HEK293 (cell line): Measurements from ENCODE around the gene BCL2.

Source experiments
- CTCF ChIA-PET: fragments of 350-600 bp; formaldehyde crosslinking; extraction: SDS; loops from one replicate; lab custom pipeline; 2021; ENCODE audit warnings: antibody characterized with exemption; lab: Yijun Ruan, JAX
- POLR2A ChIA-PET: fragments of 300-600 bp; formaldehyde crosslinking; extraction: SDS; loops from one replicate; lab custom pipeline; 2020; ENCODE audit warnings: antibody characterized with exemption, inconsistent platforms; lab: Yijun Ruan, JAX
- H3K27ac ChIP-seq: fragments of 200-500 bp; sonication (Bioruptor generic); 2 replicates; pipeline ENCODE4 v1.5.1; 2014; ENCODE audit warnings: low read depth, low read length, control low read depth, inconsistent platforms; ENCODE audit errors: extremely low read depth
- H3K36me3 ChIP-seq, 2 experiments: fragments of 200-500 bp in 1 of 2; sonication (Bioruptor generic) in 1 of 2; 1 replicate in 1 of 2; 2 replicates in 1 of 2; pipeline ENCODE4 v1.5.1; 2014 to 2017; ENCODE audit warnings: inconsistent platforms in 2 of 2, low read length in 2 of 2; ENCODE audit not compliant: control insufficient read depth in 2 of 2, insufficient read depth in 1 of 2
- H3K4me1 ChIP-seq: fragments of 200-500 bp; sonication (Bioruptor generic); 2 replicates; pipeline ENCODE4 v1.5.1; 2014; ENCODE audit warnings: mild to moderate bottlenecking, low read length, inconsistent platforms; ENCODE audit not compliant: control insufficient read depth, insufficient read depth
- H3K4me3 ChIP-seq: 2 replicates; pipeline ENCODE4 v1.5.1; 2011; ENCODE audit warnings: low read depth, mild to moderate bottlenecking, control low read depth, low read length, moderate library complexity
- H3K9me3 ChIP-seq: fragments of 200-500 bp; sonication (Bioruptor generic); 2 replicates; pipeline ENCODE4 v1.5.1; 2014; ENCODE audit warnings: low read depth, low read length, inconsistent platforms; ENCODE audit not compliant: control insufficient read depth, insufficient read depth
- GLI2 ChIP-seq: fragments of 450-650 bp; formaldehyde crosslinking; IDR thresholded peaks from 2 replicates; pipeline ENCODE4; 2017; ENCODE audit warnings: missing biosample characterization, missing genetic modification characterization, low read depth, borderline replicate concordance
- KLF1 ChIP-seq: fragments of 450-650 bp; formaldehyde crosslinking; IDR thresholded peaks from 2 replicates; pipeline ENCODE4 v1.5.1; 2016; ENCODE audit warnings: missing biosample characterization, missing genetic modification characterization
- OVOL3 ChIP-seq: fragments of 450-650 bp; formaldehyde crosslinking; IDR thresholded peaks from 2 replicates; pipeline ENCODE4 v1.5.1; 2016; ENCODE audit warnings: missing biosample characterization, missing genetic modification characterization
- RBAK ChIP-seq: fragments of 450-650 bp; formaldehyde crosslinking; IDR thresholded peaks from 2 replicates; pipeline ENCODE4 v1.5.1; 2016; ENCODE audit warnings: missing biosample characterization, missing genetic modification characterization
- SCRT1 ChIP-seq: fragments of 450-650 bp; formaldehyde crosslinking; IDR thresholded peaks from 2 replicates; pipeline ENCODE4 v1.5.1; 2016; ENCODE audit warnings: missing biosample characterization, missing genetic modification characterization, borderline replicate concordance
- SCRT2 ChIP-seq: fragments of 450-650 bp; formaldehyde crosslinking; IDR thresholded peaks from 2 replicates; pipeline ENCODE4 v1.5.1; 2016; ENCODE audit warnings: missing biosample characterization, missing genetic modification characterization
- SETDB1 ChIP-seq: IDR thresholded peaks from one replicate; pipeline ENCODE4 v1.6.1; 2017; ENCODE audit warnings: mild to moderate bottlenecking, low read length, moderate library complexity, mixed read lengths; ENCODE audit not compliant: insufficient read length
- SP2 ChIP-seq: fragments of 450-650 bp; formaldehyde crosslinking; IDR thresholded peaks from 2 replicates; pipeline ENCODE4 v1.5.1; 2016; ENCODE audit warnings: missing biosample characterization, missing genetic modification characterization
- WT1 ChIP-seq: fragments of 450-650 bp; formaldehyde crosslinking; IDR thresholded peaks from 2 replicates; pipeline ENCODE4 v1.5.1; 2016; ENCODE audit warnings: missing biosample characterization, missing genetic modification characterization
- ZNF169 ChIP-seq: fragments of 450-650 bp; formaldehyde crosslinking; IDR thresholded peaks from 2 replicates; pipeline ENCODE4 v1.5.1; 2016; ENCODE audit warnings: missing biosample characterization, missing genetic modification characterization
- ZNF175 ChIP-seq: fragments of 450-650 bp; formaldehyde crosslinking; IDR thresholded peaks from 2 replicates; pipeline ENCODE4 v1.5.1; 2016; ENCODE audit warnings: missing biosample characterization, missing genetic modification characterization
- ZNF23 ChIP-seq: fragments of 450-650 bp; formaldehyde crosslinking; IDR thresholded peaks from 2 replicates; pipeline ENCODE4 v1.5.1; 2016; ENCODE audit warnings: missing biosample characterization, missing genetic modification characterization, borderline replicate concordance
- ZNF311 ChIP-seq: fragments of 450-650 bp; formaldehyde crosslinking; IDR thresholded peaks from 2 replicates; pipeline ENCODE4 v1.5.1; 2017; ENCODE audit warnings: missing biosample characterization, missing genetic modification characterization, borderline replicate concordance
- ZNF394 ChIP-seq: fragments of 450-650 bp; formaldehyde crosslinking; IDR thresholded peaks from 2 replicates; pipeline ENCODE4 v1.5.1; 2016; ENCODE audit warnings: missing biosample characterization, missing genetic modification characterization, mild to moderate bottlenecking, moderate library complexity, borderline replicate concordance
- ZNF426 ChIP-seq: fragments of 450-650 bp; formaldehyde crosslinking; IDR thresholded peaks from 2 replicates; pipeline ENCODE4 v1.5.1; 2017; ENCODE audit warnings: missing biosample characterization, missing genetic modification characterization, mild to moderate bottlenecking, inconsistent platforms, moderate library complexity
- ZNF473 ChIP-seq: fragments of 450-650 bp; formaldehyde crosslinking; IDR thresholded peaks from 2 replicates; pipeline ENCODE4 v1.5.1; 2017; ENCODE audit warnings: missing biosample characterization, missing genetic modification characterization
- ZNF510 ChIP-seq: fragments of 450-650 bp; formaldehyde crosslinking; IDR thresholded peaks from 2 replicates; pipeline ENCODE4 v1.5.1; 2018; ENCODE audit warnings: mild to moderate bottlenecking, missing genetic modification characterization, missing biosample characterization; ENCODE audit not compliant: insufficient replicate concordance
- ZNF529 ChIP-seq: fragments of 450-650 bp; formaldehyde crosslinking; IDR thresholded peaks from 2 replicates; pipeline ENCODE4 v1.5.1; 2017; ENCODE audit warnings: missing genetic modification characterization, missing biosample characterization; ENCODE audit not compliant: insufficient replicate concordance
- ZNF658 ChIP-seq: fragments of 450-650 bp; formaldehyde crosslinking; IDR thresholded peaks from 2 replicates; pipeline ENCODE4; 2016; ENCODE audit warnings: missing biosample characterization, missing genetic modification characterization
- ZNF660 ChIP-seq: fragments of 450-650 bp; IDR thresholded peaks from 2 replicates; pipeline ENCODE4 v1.5.1; 2018; ENCODE audit warnings: missing biosample characterization, mild to moderate bottlenecking, missing genetic modification characterization
- ZNF677 ChIP-seq: fragments of 450-650 bp; IDR thresholded peaks from 2 replicates; pipeline ENCODE4 v1.5.0; 2018; ENCODE audit warnings: missing biosample characterization, mild to moderate bottlenecking, missing genetic modification characterization, moderate library complexity
- TF ChIP-seq, protein P1 (sequence below): fragments of 450-650 bp; formaldehyde crosslinking; IDR thresholded peaks from 2 replicates; pipeline ENCODE4 v1.5.1; 2016; ENCODE audit warnings: missing biosample characterization, missing genetic modification characterization, low read depth
- TF ChIP-seq, protein P2 (sequence below): fragments of 450-650 bp; formaldehyde crosslinking; IDR thresholded peaks from 2 replicates; pipeline ENCODE4 v1.5.1; 2016; ENCODE audit warnings: missing biosample characterization, missing genetic modification characterization, borderline replicate concordance
- TF ChIP-seq, protein P3 (sequence below): fragments of 450-650 bp; formaldehyde crosslinking; IDR thresholded peaks from 2 replicates; pipeline ENCODE4 v1.5.1; 2017; ENCODE audit warnings: missing biosample characterization, mild to moderate bottlenecking, missing genetic modification characterization, moderate library complexity
- TF ChIP-seq, protein P4 (sequence below): fragments of 450-650 bp; formaldehyde crosslinking; IDR thresholded peaks from 2 replicates; pipeline ENCODE4 v1.5.1; 2017; ENCODE audit warnings: missing biosample characterization, missing genetic modification characterization

Gene BCL2

DNA sequence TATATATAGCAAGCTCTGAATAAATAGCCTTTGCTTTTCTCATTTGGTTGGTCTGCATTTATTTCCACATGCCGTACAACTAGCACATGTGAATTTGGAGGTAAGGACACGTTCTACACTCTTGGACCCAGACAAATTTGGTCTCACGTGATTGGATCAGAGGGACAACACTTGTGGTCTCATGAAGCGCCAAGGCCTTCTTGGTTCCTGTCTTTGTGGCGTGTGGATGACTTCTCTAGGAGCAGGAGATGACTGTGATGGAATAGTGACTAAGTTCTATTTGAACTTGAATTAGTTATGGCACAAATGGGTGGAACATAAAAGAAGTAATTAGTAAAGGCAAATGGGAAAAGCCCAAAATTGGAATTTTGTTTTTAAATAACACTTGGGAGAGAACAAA, 206.9 kb downstream of the BCL2 start:
- TF ChIP-seq, protein P1, sequence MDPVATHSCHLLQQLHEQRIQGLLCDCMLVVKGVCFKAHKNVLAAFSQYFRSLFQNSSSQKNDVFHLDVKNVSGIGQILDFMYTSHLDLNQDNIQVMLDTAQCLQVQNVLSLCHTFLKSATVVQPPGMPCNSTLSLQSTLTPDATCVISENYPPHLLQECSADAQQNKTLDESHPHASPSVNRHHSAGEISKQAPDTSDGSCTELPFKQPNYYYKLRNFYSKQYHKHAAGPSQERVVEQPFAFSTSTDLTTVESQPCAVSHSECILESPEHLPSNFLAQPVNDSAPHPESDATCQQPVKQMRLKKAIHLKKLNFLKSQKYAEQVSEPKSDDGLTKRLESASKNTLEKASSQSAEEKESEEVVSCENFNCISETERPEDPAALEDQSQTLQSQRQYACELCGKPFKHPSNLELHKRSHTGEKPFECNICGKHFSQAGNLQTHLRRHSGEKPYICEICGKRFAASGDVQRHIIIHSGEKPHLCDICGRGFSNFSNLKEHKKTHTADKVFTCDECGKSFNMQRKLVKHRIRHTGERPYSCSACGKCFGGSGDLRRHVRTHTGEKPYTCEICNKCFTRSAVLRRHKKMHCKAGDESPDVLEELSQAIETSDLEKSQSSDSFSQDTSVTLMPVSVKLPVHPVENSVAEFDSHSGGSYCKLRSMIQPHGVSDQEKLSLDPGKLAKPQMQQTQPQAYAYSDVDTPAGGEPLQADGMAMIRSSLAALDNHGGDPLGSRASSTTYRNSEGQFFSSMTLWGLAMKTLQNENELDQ (tag by site-specific recombination): no peak
- no peak for TF ChIP-seq ZNF677
- TF ChIP-seq SETDB1: no peak
- TF ChIP-seq KLF1 (tag by site-specific recombination): no peak
- TF ChIP-seq, protein P2, sequence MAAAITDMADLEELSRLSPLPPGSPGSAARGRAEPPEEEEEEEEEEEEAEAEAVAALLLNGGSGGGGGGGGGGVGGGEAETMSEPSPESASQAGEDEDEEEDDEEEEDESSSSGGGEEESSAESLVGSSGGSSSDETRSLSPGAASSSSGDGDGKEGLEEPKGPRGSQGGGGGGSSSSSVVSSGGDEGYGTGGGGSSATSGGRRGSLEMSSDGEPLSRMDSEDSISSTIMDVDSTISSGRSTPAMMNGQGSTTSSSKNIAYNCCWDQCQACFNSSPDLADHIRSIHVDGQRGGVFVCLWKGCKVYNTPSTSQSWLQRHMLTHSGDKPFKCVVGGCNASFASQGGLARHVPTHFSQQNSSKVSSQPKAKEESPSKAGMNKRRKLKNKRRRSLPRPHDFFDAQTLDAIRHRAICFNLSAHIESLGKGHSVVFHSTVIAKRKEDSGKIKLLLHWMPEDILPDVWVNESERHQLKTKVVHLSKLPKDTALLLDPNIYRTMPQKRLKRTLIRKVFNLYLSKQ: no peak
- H3K4me1 ChIP-seq: peaks cover 14% of the 10 kb centered on the region
- POLR2A ChIA-PET: no interaction called here

DNA sequence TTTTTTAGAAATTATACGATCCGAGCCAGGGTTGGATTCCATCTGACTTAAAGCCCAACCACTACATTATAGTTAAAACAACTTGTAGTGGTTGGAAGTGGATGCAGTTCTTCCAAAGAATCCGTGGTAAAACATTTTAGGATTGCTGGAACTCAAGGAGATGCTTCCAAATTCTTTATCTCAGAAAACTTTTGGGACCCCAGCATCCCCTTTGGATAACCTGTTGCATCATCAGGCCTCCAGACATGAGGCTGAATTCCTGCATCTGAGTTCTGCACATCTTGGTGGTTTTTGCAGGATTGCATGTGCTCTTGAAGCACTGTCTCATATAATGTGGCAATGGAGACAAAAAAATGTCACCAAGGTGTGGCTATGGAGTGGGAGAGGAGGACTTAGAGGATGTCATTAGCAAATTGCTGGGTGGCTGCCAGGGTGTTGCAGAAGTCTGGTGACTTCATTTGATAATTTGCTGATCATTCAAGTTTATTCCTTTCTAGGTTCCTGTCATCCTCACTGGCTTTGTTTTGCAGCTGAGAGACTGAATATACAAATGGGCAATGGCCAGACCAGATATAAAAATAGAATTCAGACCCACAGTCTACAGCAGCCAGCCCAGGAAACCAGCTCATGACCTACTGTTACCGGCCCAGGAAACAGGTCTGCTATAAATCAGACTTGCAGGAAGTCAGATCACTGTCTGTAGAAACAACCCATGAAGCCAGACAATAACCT, 207.7 kb downstream of the BCL2 start:
- ChIA-PET POLR2A (no interaction called here), CTCF (interaction anchor here (1.4 to 1.6 kb wide), 2 partner anchors 8 to 327 kb away, joined by 4 to 6 read pairs; no protein-coding TSS in a partner anchor)
- Histone ChIP-seq H3K9me3 (no peaks in the 10 kb centered on the region), H3K4me3 (no peak overlapping the region), H3K27ac (no peak overlapping the region), H3K36me3 (no peaks in the 10 kb centered on the region), H3K4me1 (peaks cover 22% of the 10 kb centered on the region)
- TF ChIP-seq ZNF658 (tag by site-specific recombination) (no peak), SCRT2 (peak; percentile 84), SCRT1 (peak; percentile 59)
- TF ChIP-seq, protein P3, sequence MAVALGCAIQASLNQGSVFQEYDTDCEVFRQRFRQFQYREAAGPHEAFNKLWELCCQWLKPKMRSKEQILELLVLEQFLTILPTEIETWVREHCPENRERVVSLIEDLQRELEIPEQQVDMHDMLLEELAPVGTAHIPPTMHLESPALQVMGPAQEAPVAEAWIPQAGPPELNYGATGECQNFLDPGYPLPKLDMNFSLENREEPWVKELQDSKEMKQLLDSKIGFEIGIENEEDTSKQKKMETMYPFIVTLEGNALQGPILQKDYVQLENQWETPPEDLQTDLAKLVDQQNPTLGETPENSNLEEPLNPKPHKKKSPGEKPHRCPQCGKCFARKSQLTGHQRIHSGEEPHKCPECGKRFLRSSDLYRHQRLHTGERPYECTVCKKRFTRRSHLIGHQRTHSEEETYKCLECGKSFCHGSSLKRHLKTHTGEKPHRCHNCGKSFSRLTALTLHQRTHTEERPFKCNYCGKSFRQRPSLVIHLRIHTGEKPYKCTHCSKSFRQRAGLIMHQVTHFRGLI (tag by site-specific recombination): peak; percentile 96

More for the DNA sequence above, 206.9 kb downstream of the BCL2 start:
- Histone ChIP-seq H3K27ac (no peak overlapping the region), H3K36me3 (no peaks in the 10 kb centered on the region), H3K4me3 (no peak overlapping the region), H3K9me3 (no peaks in the 10 kb centered on the region)
- CTCF ChIA-PET: interaction anchor here (1.0 to 1.5 kb wide), 2 partner anchors 17 to 205 kb away, joined by 4 read pairs; no protein-coding TSS in a partner anchor

DNA sequence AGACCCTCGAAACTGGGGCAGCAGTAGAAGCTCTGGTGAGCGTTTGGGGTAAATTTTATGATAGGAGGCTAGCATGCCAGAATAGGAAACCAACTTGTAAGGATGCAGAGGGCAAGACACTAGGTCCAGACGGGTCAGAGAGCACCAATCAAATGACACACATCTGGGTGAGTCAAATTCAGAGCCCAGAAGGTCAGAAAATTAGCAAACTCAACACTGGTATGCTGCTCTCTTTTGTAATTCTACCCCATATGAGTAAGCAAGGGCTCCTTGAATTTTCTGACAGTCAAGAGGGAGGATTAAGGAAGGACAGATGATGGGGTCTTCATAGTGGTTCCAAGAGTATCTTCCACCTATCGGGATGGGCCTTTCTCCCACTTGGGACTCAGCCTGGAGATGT, 209.8 kb downstream of the BCL2 start:
- Histone ChIP-seq H3K4me1 (peaks cover 24% of the 10 kb centered on the region), H3K4me3 (no peak overlapping the region), H3K36me3 (no peaks in the 10 kb centered on the region), H3K9me3 (no peaks in the 10 kb centered on the region), H3K27ac (no peak overlapping the region)
- ChIA-PET POLR2A (no interaction called here), CTCF (no interaction called here)
- TF ChIP-seq ZNF660 (tag by site-specific recombination) (no peak), OVOL3 (no peak), RBAK (tag by site-specific recombination) (no peak), ZNF169 (tag by site-specific recombination) (no peak), ZNF510 (no peak), ZNF394 (tag by site-specific recombination) (no peak), ZNF175 (no peak), ZNF23 (tag by site-specific recombination) (no peak), GLI2 (tag by site-specific recombination) (no peak), ZNF311 (tag by site-specific recombination) (no peak), WT1 (tag by site-specific recombination) (no peak), ZNF426 (tag by site-specific recombination) (no peak), ZNF473 (tag by site-specific recombination) (no peak), SP2 (tag by site-specific recombination) (no peak), ZNF529 (tag by site-specific recombination) (no peak)
- TF ChIP-seq, protein P4, sequence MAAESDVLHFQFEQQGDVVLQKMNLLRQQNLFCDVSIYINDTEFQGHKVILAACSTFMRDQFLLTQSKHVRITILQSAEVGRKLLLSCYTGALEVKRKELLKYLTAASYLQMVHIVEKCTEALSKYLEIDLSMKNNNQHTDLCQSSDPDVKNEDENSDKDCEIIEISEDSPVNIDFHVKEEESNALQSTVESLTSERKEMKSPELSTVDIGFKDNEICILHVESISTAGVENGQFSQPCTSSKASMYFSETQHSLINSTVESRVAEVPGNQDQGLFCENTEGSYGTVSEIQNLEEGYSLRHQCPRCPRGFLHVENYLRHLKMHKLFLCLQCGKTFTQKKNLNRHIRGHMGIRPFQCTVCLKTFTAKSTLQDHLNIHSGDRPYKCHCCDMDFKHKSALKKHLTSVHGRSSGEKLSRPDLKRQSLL: no peak
